Measurements from ENCODE around the gene SRRT. TPM values are rescaled to one million over a fixed set of nuclear protein-coding genes. Genes with fewer than 3 reads are reported as not detected.

SRRT gene
- total and polyA plus RNA-seq, 10 of the 15 experiments (the other 5 are each of a cell fraction or from before 2014, with no cell fraction given) = 11.1 to 254 (median 111) TPM

GRCh38 chr7:100832281-100832633 is 42.6 kb upstream of the SRRT start (continued):
- TF ChIP-seq BCLAF1 (IDR thresholded peaks at IDR 0.05) = no peak

- Histone ChIP-seq H3K9me3 (replicated peaks; ENCODE audit: control insufficient read depth, insufficient read depth, low read length) (no peaks in the 10 kb centered on the region), H3K9ac (ENCODE audit: control insufficient read depth, insufficient read depth, low read length) (no peak overlapping the region), H3K27ac (ENCODE audit: control insufficient read depth, insufficient read depth) (no peak overlapping the region), H4K20me1 (ENCODE audit: control insufficient read depth, insufficient read depth) (no peaks in the 10 kb centered on the region), H3K4me3 (no peak overlapping the region), H3K36me3 (ENCODE audit: control insufficient read depth in 2 of 2, insufficient read depth in 2 of 2, low read length in 1 of 2) (no peaks in the 10 kb centered on the region), H3K4me2 (ENCODE audit: control insufficient read depth, insufficient read depth) (no peak overlapping the region), H3K27me3 (replicated peaks in 1 of 2; ENCODE audit: control insufficient read depth in 2 of 2, insufficient read depth in 2 of 2, low read length in 1 of 2) (no peaks in the 10 kb centered on the region), H3K79me2 (ENCODE audit: control insufficient read depth, insufficient read depth, low read length) (no peaks in the 10 kb centered on the region), H2AFZ (ENCODE audit: control insufficient read depth, low read depth, low read length) (peak overlapping the region; percentile 3), H3K4me1 (ENCODE audit: control insufficient read depth, insufficient read depth, low read length) (no peaks in the 10 kb centered on the region; the same call in 1 of the 2 replicates)
- ATAC-seq = no peak; the same call in 2 of the 3 replicates
- FAIRE-seq = no peak
- no peak for DNase-seq (ENCODE audit: low read depth, low spot score)
- intact Hi-C loops (cut with micrococcal nuclease; ENCODE audit: unreplicated experiment) = loop anchor here (5.0 kb wide), 1 partner anchor 34 kb away; no protein-coding TSS in a partner anchor
- TF ChIP-seq E2F8 (IDR thresholded peaks at IDR 0.05; ENCODE audit: low read depth, partially characterized antibody) = no peak
- no peak for TF ChIP-seq TCF7 (IDR thresholded peaks at IDR 0.05; ENCODE audit: borderline replicate concordance)
- RAD21 ChIA-PET (ENCODE audit: unreplicated experiment) = no interaction called here
- CTCF ChIA-PET = no interaction called here
- SMC1A ChIA-PET (ENCODE audit: uncharacterized antibody, unreplicated experiment) = interaction anchor here (1.1 kb wide), 1 partner anchor 15 kb away, joined by 3 read pairs; no protein-coding TSS in a partner anchor
- 79% methylated on average over 17 of the region's 17 CpGs for WGBS (ENCODE audit: insufficient coverage, insufficient replicate concordance, low lambda C conversion rate, missing lambda C conversion rate)
- POLR2A ChIA-PET = interaction anchor here (0.7 kb wide), 1 partner anchor 33 kb away, joined by 3 read pairs; no protein-coding TSS in a partner anchor
- in situ Hi-C loops (cut with MboI) = no loop called here
- BruUV-seq (replicated peaks) = no TSS peak
Measured at GRCh38 chr7:100835903-100836811, 38.7 kb upstream of the SRRT start.
